Measurements from ENCODE around the gene PROX1. TPM values are rescaled to one million over a fixed set of nuclear protein-coding genes. Genes with fewer than 3 reads are reported as not detected.

Gene PROX1
- total and polyA plus RNA-seq, 2 of the 4 experiments (the other 2 are of a cell fraction) = under 0.01 to 0.02 TPM

- no peak overlapping the region for H4K5ac ChIP-seq (ENCODE audit: low read depth, low read length)
- no peaks in the 10 kb centered on the region for H4K20me1 ChIP-seq (ENCODE audit: insufficient read depth, low read length)
- H2BK15ac ChIP-seq (ENCODE audit: low read depth, low read length) = no peak overlapping the region
- intact Hi-C loops (cut with micrococcal nuclease) = loop anchor here (5.0 kb wide), 2 partner anchors 137 to 743 kb away; no protein-coding TSS in a partner anchor
- H2BK20ac ChIP-seq (ENCODE audit: low read depth, low read length) = no peak overlapping the region
- H2AK9ac ChIP-seq (replicated peaks; ENCODE audit: low read depth, low read length, poor library complexity) = no peak overlapping the region
- no peak overlapping the region for H3K27ac ChIP-seq (ENCODE audit: insufficient read depth, low read length)
- H4K91ac ChIP-seq (ENCODE audit: insufficient read depth, low read depth, low read length) = no peak overlapping the region
- H2AFZ ChIP-seq (replicated peaks; ENCODE audit: low read length, poor library complexity) = peak overlapping the region; percentile 53
- H3K18ac ChIP-seq (ENCODE audit: low read depth, low read length) = no peak overlapping the region
- H3K36me3 ChIP-seq (ENCODE audit: control insufficient read depth, insufficient read depth, low read length) = no peaks in the 10 kb centered on the region
- peaks cover 68% of the 10 kb centered on the region for H3K27me3 ChIP-seq (ENCODE audit: control insufficient read depth, insufficient read depth, low read length)
- H3K4ac ChIP-seq (ENCODE audit: low read depth, low read length) = no peak overlapping the region
- 2% methylated on average over 33 of the region's 52 CpGs; no CpG with 5 or more reads in 1 of the 2 experiments for whole genome bisulfite sequencing, 2 experiments (ENCODE audit: extremely low coverage in 2 of 2, insufficient read length in 1 of 2)
- no peak overlapping the region for H3K14ac ChIP-seq (replicated peaks; ENCODE audit: low read depth, low read length)
- no peak overlapping the region; the same call in 1 of the 2 replicates for H3K4me2 ChIP-seq (ENCODE audit: low read depth, low read length)
- H3K4me3 ChIP-seq (ENCODE audit: insufficient read depth, low read depth, low read length) = no peak overlapping the region
- no peak overlapping the region for H2BK5ac ChIP-seq (ENCODE audit: low read depth, low read length, poor library complexity, severe bottlenecking)
- no peaks in the 10 kb centered on the region for H3K79me1 ChIP-seq (ENCODE audit: low read depth in 1 of 2, low read length in 2 of 2)
- H3K23ac ChIP-seq (ENCODE audit: low read depth, low read length) = no peak overlapping the region
- peaks cover 3% of the 10 kb centered on the region; the same call in 1 of the 2 replicates for H3K9me3 ChIP-seq (ENCODE audit: control insufficient read depth, insufficient read depth, low read length)
- ChIA-PET POLR2A (ENCODE audit: unreplicated experiment) (no interaction called here), CTCF (no interaction called here)
- no peak overlapping the region for H2BK120ac ChIP-seq (ENCODE audit: low read depth, low read length)
- no peak overlapping the region for H2AK5ac ChIP-seq (ENCODE audit: low read depth, low read length)
- DNase-seq = no peak
- no TSS peak for BruUV-seq (replicated peaks)
- peaks cover 3% of the 10 kb centered on the region; the same call in 1 of the 2 replicates for H3K4me1 ChIP-seq (ENCODE audit: control insufficient read depth, insufficient read depth, low read length)
- TF ChIP-seq RAD21 (IDR thresholded peaks at IDR 0.05; ENCODE audit: low read length) = no peak
- TF ChIP-seq MXI1 (IDR thresholded peaks at IDR 0.05; ENCODE audit: borderline replicate concordance, low read depth, low read length) = no peak
- no peak for TF ChIP-seq NFE2L2 (IDR thresholded peaks at IDR 0.05; ENCODE audit: low read depth, low read length)
- no peak for TF ChIP-seq RCOR1 (IDR thresholded peaks at IDR 0.05; ENCODE audit: insufficient replicate concordance, low read length)
- no peak for TF ChIP-seq POLR2A (IDR thresholded peaks at IDR 0.05; ENCODE audit: low read depth, low read length)
- no peak for TF ChIP-seq MAZ (IDR thresholded peaks at IDR 0.05; ENCODE audit: borderline replicate concordance, low read depth, low read length)
- TF ChIP-seq MAFK (IDR thresholded peaks at IDR 0.05; ENCODE audit: low read depth, low read length) = no peak
- TF ChIP-seq USF2 (IDR thresholded peaks at IDR 0.05; ENCODE audit: low read depth, low read length) = no peak
- no peak for TF ChIP-seq BHLHE40 (IDR thresholded peaks at IDR 0.05; ENCODE audit: low read depth, low read length)
- peaks cover 4% of the 10 kb centered on the region; the same call in 1 of the 2 replicates for H3K9me1 ChIP-seq (ENCODE audit: insufficient read depth, low read length)
- H3K9ac ChIP-seq (ENCODE audit: low read depth, low read length) = no peak overlapping the region
- in situ Hi-C loops (cut with MboI; ENCODE audit: low sequenced_read_pairs) = no loop called here
- dilution Hi-C loops (cut with HindIII; ENCODE audit: low sequenced_read_pairs, unreplicated experiment) = no loop called here
- no peak for ATAC-seq (ENCODE audit: low read depth)
- H3K56ac ChIP-seq (ENCODE audit: extremely low read depth, insufficient read depth, low read length) = no peak overlapping the region
- H4K8ac ChIP-seq (ENCODE audit: low read depth in 2 of 2, low read length in 2 of 2) = no peak overlapping the region
Observed at GRCh38 chr1:213985209-213986019, 2.4 kb upstream of the PROX1 start.

All from IMR-90 (cell line).